Transverse colon (tissue), 4 donors: Measurements from ENCODE around the gene AK9. TPM values are rescaled to one million over a fixed set of nuclear protein-coding genes. Genes with fewer than 3 reads are reported as not detected.

Source experiments
- DNase-seq: peaks from one replicate; pipeline ENCODE4 v3.0.0-alpha.2; 2019
- H3K27ac ChIP-seq, 4 donors: fragments of 200-600 bp; sonication (generic); 2 replicates each; pipeline ENCODE4 v1.5.1; 2016 to 2018; ENCODE audit warnings: inconsistent platforms in 4 of 4
- H3K27me3 ChIP-seq: fragments of 200-600 bp; sonication (generic); 2 replicates; pipeline ENCODE4 v1.5.1; 2017; ENCODE audit warnings: inconsistent platforms
- H3K36me3 ChIP-seq, 4 donors: fragments of 200-600 bp; sonication (generic); 2 replicates each; pipeline ENCODE4 v1.5.1; 2017 to 2019; ENCODE audit warnings: inconsistent platforms in 4 of 4
- H3K4me1 ChIP-seq, 4 donors: fragments of 200-600 bp; sonication (generic); 2 replicates each; pipeline ENCODE4 v1.5.1; 2017 to 2020; ENCODE audit warnings: inconsistent platforms in 4 of 4
- H3K4me3 ChIP-seq, 4 donors: fragments of 200-600 bp; sonication (generic); 1 replicate in 1 of 4; 2 replicates in 3 of 4; pipeline versions ENCODE4 v1.5.1 to v1.6.1; 2017 to 2019; ENCODE audit warnings: inconsistent platforms in 4 of 4
- H3K9me3 ChIP-seq, 2 donors: fragments of 200-600 bp; sonication (generic); 2 replicates each; pipeline ENCODE4 v1.5.1; 2017 to 2019; ENCODE audit warnings: inconsistent platforms in 2 of 2
- EP300 ChIP-seq: sonication (generic); formaldehyde crosslinking; IDR thresholded peaks from one replicate; pipeline ENCODE4 v1.6.1; 2017; ENCODE audit warnings: antibody characterized with exemption, low read depth
- POLR2A ChIP-seq: fragments of 450-650 bp; IDR thresholded peaks from one replicate; pipeline ENCODE4 v1.6.1; 2016; ENCODE audit warnings: antibody characterized with exemption, mild to moderate bottlenecking, moderate library complexity
- POLR2AphosphoS5 ChIP-seq, 3 donors: sonication (generic); formaldehyde crosslinking; IDR thresholded peaks; one replicate each; pipeline ENCODE4 v1.6.1; 2016; ENCODE audit warnings: antibody characterized with exemption in 3 of 3
- WGBS, 2 donors: methylation state at CpG; one replicate each; pipeline ENCODE4 v1.1.5; 2018; ENCODE audit warnings: low coverage in 1 of 2; 5-methylcytosine and 5-hydroxymethylcytosine counted together
- in situ Hi-C, 4 donors: fragments of 200-750 bp; cut with MboI; loops; one replicate each; pipeline versions ENCODE4 v1.15.0 to v1.15.1; 2017; ENCODE audit warnings: low sequenced_read_pairs in 3 of 4, low pct_ligation_motif_present in 1 of 4, low pct_unique_long_range_greater_than_20kb in 1 of 4
- intact Hi-C: fragments of 100-400 bp; cut with DNase I; formaldehyde crosslinking; loops from one replicate; pipeline ENCODE4 v1.15.1; 2023; ENCODE audit warnings: low total_unique reads
- total RNA-seq, 4 donors: library from RNA; depleted of rRNA; stranded (reverse); fragments of >200 nt; gene quantifications; one replicate each; pipeline ENCODE4 v1.1.0, GENCODE V29; 2016
- TF ChIP-seq, protein P1 (sequence below), 5 experiments: fragments of 200-600 bp in 3 of 5; fragments of 450-650 bp in 2 of 5; sonication (generic) in 3 of 5; IDR thresholded peaks; 1 replicate in 2 of 5; 2 replicates in 3 of 5; pipeline ENCODE4 v1.5.1; 2016 to 2017; ENCODE audit warnings: antibody characterized with exemption in 5 of 5, inconsistent platforms in 3 of 5, mild to moderate bottlenecking in 2 of 5, moderate library complexity in 1 of 5

Gene AK9
- total RNA-seq, 4 donors from 2014 or later: 12.0 to 32.0 (median 23.2) TPM

DNA sequence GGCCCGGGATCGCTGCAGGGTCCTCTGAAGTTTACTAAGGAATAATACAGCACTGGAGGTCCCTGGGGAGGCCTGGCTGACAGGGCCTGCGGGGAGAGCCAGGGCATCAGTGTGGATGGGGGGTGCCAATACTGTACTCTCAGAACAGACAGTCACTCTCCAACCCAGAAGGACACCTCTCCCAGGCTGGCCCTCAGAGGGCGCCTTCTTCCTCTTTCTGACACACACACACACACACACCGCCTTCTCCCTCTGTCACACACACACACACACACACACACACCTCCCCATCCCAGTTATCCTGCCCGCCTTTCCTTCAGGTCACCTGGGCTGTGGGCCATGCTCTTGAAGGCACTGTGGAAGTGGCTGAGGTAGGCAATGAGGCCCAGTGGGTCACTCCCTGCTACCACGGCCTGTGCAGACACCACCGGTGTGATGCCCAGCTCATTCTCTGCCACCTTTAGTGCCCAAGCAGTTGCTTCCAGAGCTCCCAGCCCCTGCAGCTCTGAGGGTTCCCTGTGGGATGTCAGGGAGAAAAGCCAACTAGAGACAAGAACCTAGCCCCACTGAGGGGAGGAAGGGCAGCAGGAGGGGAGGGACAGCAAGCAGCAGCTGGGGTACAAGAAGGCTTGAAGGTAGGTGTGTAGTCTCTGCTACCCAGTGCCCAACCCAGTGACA is 243.0 kb downstream of the AK9 start:
- in situ Hi-C loops: loop anchor here in 1 of 4 donors (25.0 kb wide), 1 partner anchor 239 kb away; the partner anchor contains the start of genes AK9 and FIG4
- WGBS, 2 donors: 78% methylated on average over 8 of the region's 8 CpGs; no CpG with 5 or more reads in 1 of the 2 donors
- intact Hi-C loops: loop anchor here (1.0 kb wide), 1 partner anchor 31 kb away; no protein-coding TSS in a partner anchor

GRCh38 chr6:109447087-109447486 is 243.9 kb downstream of the AK9 start:
- Histone ChIP-seq H3K27ac (no peak overlapping the region), H3K4me3 (no peak overlapping the region), H3K36me3 (no peaks in the 10 kb centered on the region), H3K4me1 (peaks cover 0 to 11% (median 1%) of the 10 kb centered on the region in 4 donors), H3K27me3 (no peaks in the 10 kb centered on the region), H3K9me3 (no peaks in the 10 kb centered on the region)
- DNase-seq: no peak
- intact Hi-C loops (no loop called here), in situ Hi-C loops (loop anchor here in 1 of 4 donors (25.0 kb wide), 1 partner anchor 240 kb away; the partner anchor contains the start of genes AK9 and FIG4)
- no peak for TF ChIP-seq POLR2AphosphoS5 (IDR thresholded peaks at IDR 0.05)
- 79% methylated on average over 10 of the region's 10 CpGs; no CpG with 5 or more reads in 1 of the 2 donors for WGBS, 2 donors

More for the DNA sequence above, 243.0 kb downstream of the AK9 start:
- Histone ChIP-seq H3K27me3 (no peaks in the 10 kb centered on the region), H3K27ac (no peak overlapping the region), H3K4me1 (peaks cover 0 to 7% (median 0%) of the 10 kb centered on the region in 4 donors), H3K36me3 (no peaks in the 10 kb centered on the region), H3K4me3 (no peak overlapping the region), H3K9me3 (no peaks in the 10 kb centered on the region)
- DNase-seq: no peak
- TF ChIP-seq EP300: no peak
- no peak for TF ChIP-seq POLR2AphosphoS5 (IDR thresholded peaks at IDR 0.05)
- no peak for TF ChIP-seq POLR2A
- TF ChIP-seq, protein P1, sequence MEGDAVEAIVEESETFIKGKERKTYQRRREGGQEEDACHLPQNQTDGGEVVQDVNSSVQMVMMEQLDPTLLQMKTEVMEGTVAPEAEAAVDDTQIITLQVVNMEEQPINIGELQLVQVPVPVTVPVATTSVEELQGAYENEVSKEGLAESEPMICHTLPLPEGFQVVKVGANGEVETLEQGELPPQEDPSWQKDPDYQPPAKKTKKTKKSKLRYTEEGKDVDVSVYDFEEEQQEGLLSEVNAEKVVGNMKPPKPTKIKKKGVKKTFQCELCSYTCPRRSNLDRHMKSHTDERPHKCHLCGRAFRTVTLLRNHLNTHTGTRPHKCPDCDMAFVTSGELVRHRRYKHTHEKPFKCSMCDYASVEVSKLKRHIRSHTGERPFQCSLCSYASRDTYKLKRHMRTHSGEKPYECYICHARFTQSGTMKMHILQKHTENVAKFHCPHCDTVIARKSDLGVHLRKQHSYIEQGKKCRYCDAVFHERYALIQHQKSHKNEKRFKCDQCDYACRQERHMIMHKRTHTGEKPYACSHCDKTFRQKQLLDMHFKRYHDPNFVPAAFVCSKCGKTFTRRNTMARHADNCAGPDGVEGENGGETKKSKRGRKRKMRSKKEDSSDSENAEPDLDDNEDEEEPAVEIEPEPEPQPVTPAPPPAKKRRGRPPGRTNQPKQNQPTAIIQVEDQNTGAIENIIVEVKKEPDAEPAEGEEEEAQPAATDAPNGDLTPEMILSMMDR (IDR thresholded peaks at IDR 0.05): no peak

- TF ChIP-seq POLR2AphosphoS5 (IDR thresholded peaks at IDR 0.05): no peak
- TF ChIP-seq POLR2A: no peak
- DNase-seq: no peak
- Histone ChIP-seq H3K4me3 (no peak overlapping the region), H3K4me1 (peaks cover 0 to 16% (median 6%) of the 10 kb centered on the region in 4 donors), H3K9me3 (no peaks in the 10 kb centered on the region), H3K27me3 (no peaks in the 10 kb centered on the region), H3K27ac (no peak overlapping the region), H3K36me3 (no peaks in the 10 kb centered on the region)
- 74% methylated on average over 8 of the region's 8 CpGs; no CpG with 5 or more reads in 1 of the 2 donors for WGBS, 2 donors
- in situ Hi-C loops: loop anchor here in 1 of 4 donors (25.0 kb wide), 1 partner anchor 241 kb away; the partner anchor contains the start of genes AK9 and FIG4
- intact Hi-C loops: no loop called here
Measured at GRCh38 chr6:109446541-109446940, 244.5 kb downstream of the AK9 start.

DNA sequence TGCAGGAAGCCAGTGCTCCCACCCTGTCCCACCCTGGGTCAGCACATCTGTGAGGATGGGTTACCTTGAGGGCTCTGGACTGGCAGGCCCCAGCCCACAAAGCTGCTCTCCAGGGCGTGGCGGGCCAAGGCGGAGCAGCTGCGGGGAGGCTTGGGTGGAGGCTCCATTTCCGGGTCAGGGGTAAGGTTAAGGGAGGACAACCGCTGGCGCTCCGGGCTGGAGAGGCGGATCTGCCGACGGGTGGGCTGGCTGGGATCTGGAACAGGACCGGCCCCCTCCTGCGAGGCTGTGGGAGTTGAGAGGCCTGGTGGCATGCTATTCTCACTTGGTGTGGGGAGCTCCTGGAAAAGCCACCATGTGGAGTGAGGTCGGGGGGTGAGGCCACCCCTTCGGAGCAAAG is 244.9 kb downstream of the AK9 start:
- Histone ChIP-seq H3K27me3 (no peaks in the 10 kb centered on the region), H3K36me3 (no peaks in the 10 kb centered on the region), H3K9me3 (no peaks in the 10 kb centered on the region), H3K4me1 (peaks cover 0 to 19% (median 9%) of the 10 kb centered on the region in 4 donors), H3K4me3 (no peak overlapping the region), H3K27ac (peak overlapping the region in 1 of 4 donors; percentile 7)
- TF ChIP-seq POLR2AphosphoS5 (IDR thresholded peaks at IDR 0.05) (no peak), POLR2A (no peak), EP300 (no peak)
- TF ChIP-seq, protein P1 (IDR thresholded peaks at IDR 0.05): no peak
- intact Hi-C loops: no loop called here
- WGBS, 2 donors: 79% methylated on average over 12 of the region's 15 CpGs; no CpG with 5 or more reads in 1 of the 2 donors
- peak; percentile 45 for DNase-seq
- in situ Hi-C loops: loop anchor here in 1 of 4 donors (25.0 kb wide), 1 partner anchor 241 kb away; the partner anchor contains the start of genes AK9 and FIG4

GRCh38 chr6:109445382-109445781 is 245.6 kb downstream of the AK9 start:
- TF ChIP-seq POLR2A: no peak
- TF ChIP-seq POLR2AphosphoS5 (IDR thresholded peaks at IDR 0.05): no peak
- TF ChIP-seq, protein P1 (IDR thresholded peaks at IDR 0.05): no peak
- no peak for TF ChIP-seq EP300
- in situ Hi-C loops: loop anchor here in 1 of 4 donors (25.0 kb wide), 1 partner anchor 242 kb away; the partner anchor contains the start of genes AK9 and FIG4
- intact Hi-C loops: no loop called here
- Histone ChIP-seq H3K4me3 (no peak overlapping the region), H3K36me3 (no peaks in the 10 kb centered on the region), H3K27me3 (no peaks in the 10 kb centered on the region), H3K4me1 (peaks cover 0 to 19% (median 9%) of the 10 kb centered on the region in 4 donors), H3K27ac (no peak overlapping the region), H3K9me3 (no peaks in the 10 kb centered on the region)
- 88% methylated on average over 9 of the region's 9 CpGs; no CpG with 5 or more reads in 1 of the 2 donors for WGBS, 2 donors
- DNase-seq: no peak
